ENCODE results near the gene PPFIA1. TPM values are rescaled to one million over a fixed set of nuclear protein-coding genes. Genes with fewer than 3 reads are reported as not detected.

PPFIA1 gene
- total and polyA plus RNA-seq, 2 donors (not counting 1 experiment from before 2014, with no cell fraction given), result 38.8 to 39.8 TPM

DNA sequence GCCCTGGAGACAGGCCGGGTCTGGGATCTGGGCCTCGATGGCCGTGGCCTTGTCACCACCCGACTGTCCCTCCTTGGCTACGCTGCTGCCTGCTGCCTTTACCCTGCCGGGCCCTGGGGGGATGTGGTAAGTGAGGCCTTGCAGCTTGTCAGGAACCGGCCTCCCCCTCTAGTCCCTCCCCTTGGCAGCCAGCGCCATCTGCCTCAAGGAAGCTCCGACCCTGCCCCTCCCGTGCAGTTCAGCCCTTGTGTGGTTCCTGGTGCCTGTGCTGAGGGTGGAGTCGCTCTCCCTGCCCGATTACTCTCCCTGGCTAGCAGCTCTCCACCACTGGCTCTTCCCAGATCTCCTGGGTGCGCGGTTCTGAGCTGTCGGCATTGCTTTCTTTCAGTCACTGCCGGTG is 161.6 kb downstream of the PPFIA1 start:
- Histone ChIP-seq H3K79me2 (ENCODE audit: control insufficient read depth, insufficient read depth, low read length) (no peaks in the 10 kb centered on the region), H3K4me1 (ENCODE audit: control insufficient read depth, extremely low read depth, insufficient read depth, low read length) (no peaks in the 10 kb centered on the region), H3K36me3 (ENCODE audit: control insufficient read depth, insufficient read depth, low read length) (peaks cover 60% of the 10 kb centered on the region), H3K27ac (ENCODE audit: insufficient read depth, low read length) (no peak overlapping the region), H3K4me2 (ENCODE audit: extremely low read depth, insufficient read depth, low read length) (no peak overlapping the region), H3K27me3 (ENCODE audit: control insufficient read depth, insufficient read depth, low read length) (no peaks in the 10 kb centered on the region), H3K9ac (ENCODE audit: insufficient read depth, low read length) (no peak overlapping the region), H4K20me1 (ENCODE audit: control insufficient read depth, extremely low read depth, insufficient read depth, low read length) (no peaks in the 10 kb centered on the region), H2AFZ (ENCODE audit: low read length) (no peak overlapping the region), H3K4me3 (replicated peaks in 1 of 4; ENCODE audit: control extremely low read depth in 1 of 4, insufficient read depth in 1 of 4, low read depth in 3 of 4, low read length in 4 of 4) (no peak overlapping the region), H3K9me3 (ENCODE audit: control insufficient read depth, insufficient read depth, low read depth, low read length) (no peaks in the 10 kb centered on the region)
- no peak for DNase-seq (ENCODE audit: low read depth in 2 of 2)
- TF ChIP-seq, protein P1, sequence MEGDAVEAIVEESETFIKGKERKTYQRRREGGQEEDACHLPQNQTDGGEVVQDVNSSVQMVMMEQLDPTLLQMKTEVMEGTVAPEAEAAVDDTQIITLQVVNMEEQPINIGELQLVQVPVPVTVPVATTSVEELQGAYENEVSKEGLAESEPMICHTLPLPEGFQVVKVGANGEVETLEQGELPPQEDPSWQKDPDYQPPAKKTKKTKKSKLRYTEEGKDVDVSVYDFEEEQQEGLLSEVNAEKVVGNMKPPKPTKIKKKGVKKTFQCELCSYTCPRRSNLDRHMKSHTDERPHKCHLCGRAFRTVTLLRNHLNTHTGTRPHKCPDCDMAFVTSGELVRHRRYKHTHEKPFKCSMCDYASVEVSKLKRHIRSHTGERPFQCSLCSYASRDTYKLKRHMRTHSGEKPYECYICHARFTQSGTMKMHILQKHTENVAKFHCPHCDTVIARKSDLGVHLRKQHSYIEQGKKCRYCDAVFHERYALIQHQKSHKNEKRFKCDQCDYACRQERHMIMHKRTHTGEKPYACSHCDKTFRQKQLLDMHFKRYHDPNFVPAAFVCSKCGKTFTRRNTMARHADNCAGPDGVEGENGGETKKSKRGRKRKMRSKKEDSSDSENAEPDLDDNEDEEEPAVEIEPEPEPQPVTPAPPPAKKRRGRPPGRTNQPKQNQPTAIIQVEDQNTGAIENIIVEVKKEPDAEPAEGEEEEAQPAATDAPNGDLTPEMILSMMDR (conservative IDR thresholded peaks at IDR 0.05 in 1 of 2, IDR thresholded peaks at IDR 0.05 in 1 of 2; ENCODE audit: low read depth in 1 of 2, low read length in 2 of 2), result no peak
- no peak for TF ChIP-seq EZH2 (IDR thresholded peaks at IDR 0.05; ENCODE audit: low read length, missing control alignments)

DNA sequence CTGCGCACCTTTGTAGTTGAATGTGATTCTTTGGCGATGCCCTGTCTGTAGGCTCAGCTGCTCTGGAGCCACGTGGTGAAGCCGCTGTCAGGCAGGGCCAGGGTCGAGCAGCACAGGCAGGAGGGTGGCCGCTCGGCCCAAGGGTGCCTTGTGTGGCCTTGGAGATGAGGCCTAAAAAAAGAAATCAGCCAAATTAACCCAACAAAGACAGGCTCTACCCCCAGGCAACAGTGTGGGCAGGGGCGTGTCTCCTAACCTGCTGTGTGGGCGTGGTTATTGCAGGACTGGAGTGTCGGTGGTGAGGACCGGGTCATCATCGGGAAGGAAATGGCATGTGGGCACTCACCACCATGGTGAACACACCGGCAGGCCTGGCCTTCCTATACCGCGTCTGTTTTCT is 162.1 kb downstream of the PPFIA1 start:
- H3K9ac ChIP-seq (ENCODE audit: insufficient read depth, low read length), result no peak overlapping the region
- H3K4me3 ChIP-seq (replicated peaks in 1 of 4; ENCODE audit: control extremely low read depth in 1 of 4, insufficient read depth in 1 of 4, low read depth in 3 of 4, low read length in 4 of 4), result no peak overlapping the region
- no peaks in the 10 kb centered on the region for H4K20me1 ChIP-seq (ENCODE audit: control insufficient read depth, extremely low read depth, insufficient read depth, low read length)
- no peaks in the 10 kb centered on the region for H3K4me1 ChIP-seq (ENCODE audit: control insufficient read depth, extremely low read depth, insufficient read depth, low read length)
- H3K36me3 ChIP-seq (ENCODE audit: control insufficient read depth, insufficient read depth, low read length), result peaks cover 57% of the 10 kb centered on the region
- no peaks in the 10 kb centered on the region for H3K27me3 ChIP-seq (ENCODE audit: control insufficient read depth, insufficient read depth, low read length)
- H3K4me2 ChIP-seq (ENCODE audit: extremely low read depth, insufficient read depth, low read length), result no peak overlapping the region
- no peaks in the 10 kb centered on the region for H3K79me2 ChIP-seq (ENCODE audit: control insufficient read depth, insufficient read depth, low read length)
- no peak for DNase-seq (ENCODE audit: low read depth in 2 of 2)
- no peak for TF ChIP-seq EZH2 (IDR thresholded peaks at IDR 0.05; ENCODE audit: low read length, missing control alignments)
- TF ChIP-seq, protein P1 (conservative IDR thresholded peaks at IDR 0.05 in 1 of 2, IDR thresholded peaks at IDR 0.05 in 1 of 2; ENCODE audit: low read depth in 1 of 2, low read length in 2 of 2), result no peak
- H2AFZ ChIP-seq (ENCODE audit: low read length), result no peak overlapping the region
- no peaks in the 10 kb centered on the region for H3K9me3 ChIP-seq (ENCODE audit: control insufficient read depth, insufficient read depth, low read depth, low read length)
- H3K27ac ChIP-seq (ENCODE audit: insufficient read depth, low read length), result no peak overlapping the region

DNA sequence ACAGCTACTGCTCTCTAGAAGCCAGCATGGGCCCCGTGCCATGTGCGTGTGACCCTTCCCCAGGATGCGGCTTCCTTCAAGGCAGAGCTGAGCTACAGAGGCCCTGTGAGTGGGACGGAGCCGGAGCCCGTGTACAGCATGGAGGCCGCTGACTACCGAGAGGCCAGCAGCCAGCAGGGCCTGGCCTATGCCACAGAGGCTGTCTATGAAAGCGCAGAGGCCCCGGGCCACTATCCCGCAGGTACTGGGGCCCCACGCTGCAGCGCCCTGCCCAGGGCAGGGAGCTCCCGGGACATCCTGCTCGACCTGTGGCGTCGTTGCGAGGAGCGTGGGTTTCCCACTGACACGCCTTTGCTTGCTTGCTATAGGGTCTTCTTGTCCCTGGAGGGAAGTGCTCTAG is 162.5 kb downstream of the PPFIA1 start:
- H3K4me1 ChIP-seq (ENCODE audit: control insufficient read depth, extremely low read depth, insufficient read depth, low read length), result no peaks in the 10 kb centered on the region
- H4K20me1 ChIP-seq (ENCODE audit: control insufficient read depth, extremely low read depth, insufficient read depth, low read length), result no peaks in the 10 kb centered on the region
- H3K4me3 ChIP-seq (replicated peaks in 1 of 4; ENCODE audit: control extremely low read depth in 1 of 4, insufficient read depth in 1 of 4, low read depth in 3 of 4, low read length in 4 of 4), result no peak overlapping the region
- no peaks in the 10 kb centered on the region for H3K79me2 ChIP-seq (ENCODE audit: control insufficient read depth, insufficient read depth, low read length)
- TF ChIP-seq EZH2 (IDR thresholded peaks at IDR 0.05; ENCODE audit: low read length, missing control alignments), result no peak
- TF ChIP-seq, protein P1 (conservative IDR thresholded peaks at IDR 0.05 in 1 of 2, IDR thresholded peaks at IDR 0.05 in 1 of 2; ENCODE audit: low read depth in 1 of 2, low read length in 2 of 2), result no peak
- H3K9ac ChIP-seq (ENCODE audit: insufficient read depth, low read length), result no peak overlapping the region
- no peak for DNase-seq (ENCODE audit: low read depth in 2 of 2)
- H3K4me2 ChIP-seq (ENCODE audit: extremely low read depth, insufficient read depth, low read length), result no peak overlapping the region
- no peaks in the 10 kb centered on the region for H3K9me3 ChIP-seq (ENCODE audit: control insufficient read depth, insufficient read depth, low read depth, low read length)
- H3K27me3 ChIP-seq (ENCODE audit: control insufficient read depth, insufficient read depth, low read length), result no peaks in the 10 kb centered on the region
- peaks cover 58% of the 10 kb centered on the region for H3K36me3 ChIP-seq (ENCODE audit: control insufficient read depth, insufficient read depth, low read length)
- no peak overlapping the region for H3K27ac ChIP-seq (ENCODE audit: insufficient read depth, low read length)
- no peak overlapping the region for H2AFZ ChIP-seq (ENCODE audit: low read length)
